ENCODE results near the gene CARD6. TPM values are rescaled to one million over a fixed set of nuclear protein-coding genes. Genes with fewer than 3 reads are reported as not detected.
A peak's percentile ranks its signal among the peaks of the same experiment; 100 is the strongest.

The CARD6 gene
- total and polyA plus RNA-seq, 10 donors, result 3.8 to 37.1 (median 30.5) TPM

DNA sequence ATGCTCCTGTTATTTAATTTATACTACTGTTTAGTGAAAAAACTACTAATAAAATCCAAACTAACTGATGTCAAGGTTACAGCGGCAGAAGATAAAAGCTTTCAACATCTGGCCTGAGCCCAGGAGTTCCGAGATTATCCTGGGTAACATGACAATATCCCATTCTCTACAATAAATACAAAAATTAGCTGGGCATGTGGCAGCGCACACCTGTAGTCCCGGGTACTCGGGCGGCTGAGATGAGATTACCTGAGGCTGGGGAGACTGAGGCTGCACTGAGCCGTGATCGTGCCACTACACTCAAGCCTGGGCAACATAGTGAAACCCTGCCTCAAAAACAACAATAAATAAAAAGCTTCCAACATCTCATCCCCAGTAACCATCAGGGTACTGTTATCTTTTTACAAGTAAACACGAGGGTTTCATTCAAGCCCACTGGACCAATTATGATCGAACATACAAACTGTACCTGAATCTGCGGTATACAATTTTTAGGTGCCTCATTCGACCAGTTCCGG is 7.4 kb upstream of the CARD6 start:
- intact Hi-C loops (cut with DNase I; ENCODE audit: low total_unique reads), result no loop called here
- TF ChIP-seq, protein P1, sequence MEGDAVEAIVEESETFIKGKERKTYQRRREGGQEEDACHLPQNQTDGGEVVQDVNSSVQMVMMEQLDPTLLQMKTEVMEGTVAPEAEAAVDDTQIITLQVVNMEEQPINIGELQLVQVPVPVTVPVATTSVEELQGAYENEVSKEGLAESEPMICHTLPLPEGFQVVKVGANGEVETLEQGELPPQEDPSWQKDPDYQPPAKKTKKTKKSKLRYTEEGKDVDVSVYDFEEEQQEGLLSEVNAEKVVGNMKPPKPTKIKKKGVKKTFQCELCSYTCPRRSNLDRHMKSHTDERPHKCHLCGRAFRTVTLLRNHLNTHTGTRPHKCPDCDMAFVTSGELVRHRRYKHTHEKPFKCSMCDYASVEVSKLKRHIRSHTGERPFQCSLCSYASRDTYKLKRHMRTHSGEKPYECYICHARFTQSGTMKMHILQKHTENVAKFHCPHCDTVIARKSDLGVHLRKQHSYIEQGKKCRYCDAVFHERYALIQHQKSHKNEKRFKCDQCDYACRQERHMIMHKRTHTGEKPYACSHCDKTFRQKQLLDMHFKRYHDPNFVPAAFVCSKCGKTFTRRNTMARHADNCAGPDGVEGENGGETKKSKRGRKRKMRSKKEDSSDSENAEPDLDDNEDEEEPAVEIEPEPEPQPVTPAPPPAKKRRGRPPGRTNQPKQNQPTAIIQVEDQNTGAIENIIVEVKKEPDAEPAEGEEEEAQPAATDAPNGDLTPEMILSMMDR (IDR thresholded peaks at IDR 0.05 in 8 of 11, conservative IDR thresholded peaks at IDR 0.05 in 3 of 11), result no peak
- TF ChIP-seq POLR2A (IDR thresholded peaks at IDR 0.05) (no peak), POLR2AphosphoS5 (IDR thresholded peaks at IDR 0.05) (no peak)
- Histone ChIP-seq H3K27ac (peak overlapping the region; percentile 84 to 97 (median 95)), H3K4me1 (peaks cover 15 to 84% (median 35%) of the 10 kb centered on the region in 6 donors), H3K36me3 (peaks cover 2 to 56% (median 47%) of the 10 kb centered on the region in 6 donors), H3K9me3 (no peaks in the 10 kb centered on the region), H3K27me3 (replicated peaks in 1 of 7) (no peaks in the 10 kb centered on the region), H3K4me3 (peak overlapping the region; percentile 55 to 80 (median 66))
- 34 to 59% (median 46%) methylated on average over 13 of the region's 13 CpGs for WGBS, 5 donors
- no peak for DNase-seq

DNA sequence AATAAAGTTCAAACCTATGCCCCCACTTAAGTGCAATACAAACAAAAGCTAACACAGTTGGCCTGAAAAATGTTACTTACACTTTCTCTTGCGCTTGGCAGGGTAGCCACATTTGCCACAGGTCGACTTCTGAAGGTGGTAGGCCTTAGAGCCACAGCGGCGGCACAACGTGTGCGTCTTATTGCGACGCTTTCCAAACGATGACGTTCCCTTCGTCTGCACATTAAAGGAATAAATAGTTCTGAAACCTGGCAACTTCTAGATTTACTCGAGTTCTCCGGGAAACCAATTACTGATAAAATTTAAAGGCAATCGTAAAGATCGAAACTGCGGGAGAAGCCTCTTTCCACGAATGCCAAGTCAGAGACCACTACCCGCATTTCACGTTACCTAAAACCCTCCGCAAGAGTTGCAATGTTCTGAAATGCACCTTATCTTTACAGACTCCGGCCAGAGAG is 6.7 kb upstream of the CARD6 start:
- Histone ChIP-seq H3K36me3 (peaks cover 2 to 50% (median 40%) of the 10 kb centered on the region in 6 donors), H3K27ac (peak overlapping the region; percentile 84 to 97 (median 95)), H3K4me3 (peak overlapping the region; percentile 55 to 80 (median 66)), H3K4me1 (peaks cover 15 to 81% (median 32%) of the 10 kb centered on the region in 6 donors), H3K9me3 (no peaks in the 10 kb centered on the region), H3K27me3 (replicated peaks in 1 of 7) (no peaks in the 10 kb centered on the region)
- 0 to 2% (median 0%) methylated on average over 16 to 21 of the region's 21 CpGs for WGBS, 5 donors
- intact Hi-C loops (cut with DNase I; ENCODE audit: low total_unique reads), result no loop called here
- peak in 1 of 3 donors; percentile 4 for TF ChIP-seq POLR2AphosphoS5 (IDR thresholded peaks at IDR 0.05)
- TF ChIP-seq, protein P1 (IDR thresholded peaks at IDR 0.05 in 8 of 11, conservative IDR thresholded peaks at IDR 0.05 in 3 of 11), result no peak
- no peak for TF ChIP-seq POLR2A (IDR thresholded peaks at IDR 0.05)
- peak; percentile 81 for DNase-seq

DNA sequence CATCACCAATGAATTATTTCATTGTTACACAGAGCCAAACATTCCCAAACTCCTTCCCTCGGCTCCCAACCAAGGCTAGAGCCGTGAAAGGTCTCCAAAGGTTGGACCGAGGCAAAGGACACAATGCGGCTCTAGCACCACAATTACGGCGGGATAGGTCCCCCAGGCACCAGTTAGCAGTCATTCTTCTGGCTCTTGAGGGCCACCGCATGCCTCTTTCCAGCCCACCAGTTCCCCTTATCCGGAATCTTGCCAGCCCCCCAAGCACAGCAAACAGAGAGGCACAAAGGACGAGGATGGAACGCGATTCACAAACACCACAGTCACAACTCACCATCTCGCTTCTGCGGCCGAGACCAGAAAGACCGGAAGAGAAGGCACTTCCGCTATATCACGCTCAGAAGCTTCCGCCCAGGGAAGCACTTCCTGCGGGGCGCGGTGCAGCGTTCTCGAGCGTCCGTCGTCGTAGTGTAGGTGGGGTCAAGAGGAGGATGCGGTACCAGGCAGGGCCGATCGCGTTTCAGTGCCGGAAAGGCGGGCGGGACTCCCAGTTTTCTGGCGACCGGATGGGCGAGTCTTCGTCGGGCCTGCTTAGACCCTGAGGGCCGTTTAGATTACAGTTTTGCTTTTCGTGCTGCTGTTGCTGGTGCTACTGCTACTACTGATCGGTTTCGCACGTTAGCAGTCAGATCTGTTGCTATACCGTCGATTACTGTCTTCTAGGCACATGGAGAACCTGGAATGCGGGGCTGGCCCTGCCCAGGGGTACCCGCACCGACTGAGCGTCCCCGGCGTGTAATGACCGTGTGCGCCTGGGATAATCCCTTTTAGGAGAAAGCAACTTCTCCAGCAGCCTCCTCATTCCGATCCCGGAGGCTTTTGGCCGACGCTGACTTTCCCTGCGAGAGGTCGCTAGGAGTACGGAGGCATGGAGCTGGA is 6.0 kb upstream of the CARD6 start, which contains the start of gene RPL37:
TSS of gene RPL37 (minus strand) at position 374 of the 939 bp plus-strand sequence. CDS start at position 337, 37 bp downstream.
- intact Hi-C loops (cut with DNase I; ENCODE audit: low total_unique reads), result no loop called here
- Histone ChIP-seq H3K4me3 (peak within 1 kb of the TSS; percentile 55 to 80 (median 66)), H3K36me3 (peaks cover 2 to 43% (median 34%) of the 10 kb centered on the region in 6 donors), H3K9me3 (no peaks in the 10 kb centered on the region), H3K27ac (peak within 1 kb of the TSS; percentile 84 to 97 (median 95)), H3K27me3 (replicated peaks in 1 of 7) (no peaks in the 10 kb centered on the region), H3K4me1 (peaks cover 15 to 74% (median 32%) of the 10 kb centered on the region in 6 donors)
- WGBS, 5 donors, result 4 to 11% (median 6%) methylated on average over 52 to 61 of the region's 61 CpGs
- peak; percentile 98 for DNase-seq
- TF ChIP-seq POLR2A (IDR thresholded peaks at IDR 0.05), result peak; percentile 24 to 49 (median 48)
- TF ChIP-seq, protein P1 (IDR thresholded peaks at IDR 0.05 in 8 of 11, conservative IDR thresholded peaks at IDR 0.05 in 3 of 11), result peak in 5 of 11 experiments; percentile 15 to 48 (median 24)
- TF ChIP-seq POLR2AphosphoS5 (IDR thresholded peaks at IDR 0.05), result peak; percentile 97 to 98 (median 98)

All from spleen (tissue), 11 donors.